GM12878 (cell line): ENCODE measurements around the gene SUMF1. TPM values are rescaled to one million over a fixed set of nuclear protein-coding genes. Genes with fewer than 3 reads are reported as not detected.
A peak's percentile ranks its signal among the peaks of the same experiment; 100 is the strongest.

Experiments used
- CBFB ChIP-seq: IDR thresholded peaks from 2 replicates; pipeline ENCODE4 v1.6.1; 2016; ENCODE audit warnings: antibody characterized with exemption, low read depth
- CEBPB ChIP-seq, 2 experiments: fragments of 150-350 bp in 1 of 2; IDR thresholded peaks; 2 replicates each; pipeline ENCODE4 v1.6.1; 2012 to 2014; ENCODE audit warnings: low read depth in 2 of 2, low read length in 2 of 2, borderline replicate concordance in 1 of 2, inconsistent platforms in 1 of 2
- EED ChIP-seq: sonication (generic); IDR thresholded peaks from 2 replicates; pipeline ENCODE4 v1.6.1; 2016; ENCODE audit warnings: antibody characterized with exemption, low read depth
- EP300 ChIP-seq, 2 experiments: fragments of 150-350 bp in 1 of 2; IDR thresholded peaks; 2 replicates each; pipeline ENCODE4 v1.6.1; 2011 to 2012; ENCODE audit warnings: low read depth in 2 of 2, low read length in 2 of 2, borderline replicate concordance in 1 of 2, improper control_type of control experiment in 1 of 2, inconsistent platforms in 1 of 2; ENCODE audit not compliant: control insufficient read depth in 1 of 2
- FOXK2 ChIP-seq: fragments of 450-650 bp; IDR thresholded peaks from 2 replicates; pipeline ENCODE4 v1.6.1; 2017; ENCODE audit warnings: mild to moderate bottlenecking, moderate library complexity
- IKZF2 ChIP-seq, 2 experiments: fragments of 450-650 bp; IDR thresholded peaks; 2 replicates each; pipeline ENCODE4 v1.6.1; 2017; ENCODE audit warnings: mild to moderate bottlenecking in 2 of 2, moderate library complexity in 2 of 2
- MYB ChIP-seq: fragments of 150-350 bp; IDR thresholded peaks from 2 replicates; pipeline ENCODE4 v1.6.1; 2014; ENCODE audit warnings: mild to moderate bottlenecking, low read depth, low read length, borderline replicate concordance
- PAX8 ChIP-seq: fragments of 450-650 bp; IDR thresholded peaks from 2 replicates; pipeline ENCODE4 v1.6.1; 2017; ENCODE audit warnings: mild to moderate bottlenecking, moderate library complexity
- PML ChIP-seq: IDR thresholded peaks from 2 replicates; pipeline ENCODE4 v1.6.1; 2012; ENCODE audit warnings: low read length, inconsistent platforms
- SMAD1 ChIP-seq: fragments of 450-650 bp; IDR thresholded peaks from 2 replicates; pipeline ENCODE4 v1.6.1; 2018; ENCODE audit warnings: mild to moderate bottlenecking, low read depth; ENCODE audit not compliant: partially characterized antibody
- SMC3 ChIP-seq: IDR thresholded peaks from 2 replicates; pipeline ENCODE4 v1.6.1; 2011; ENCODE audit warnings: low read length, improper control_type of control experiment, borderline replicate concordance
- TCF3 ChIP-seq: IDR thresholded peaks from 2 replicates; pipeline ENCODE4 v1.6.1; 2012; ENCODE audit warnings: low read depth, mild to moderate bottlenecking, low read length, borderline replicate concordance; ENCODE audit not compliant: insufficient read depth
- YY1 ChIP-seq: IDR thresholded peaks from 2 replicates; pipeline ENCODE4 v1.6.1; 2011; ENCODE audit warnings: low read depth, mild to moderate bottlenecking, low read length
- ZNF24 ChIP-seq: fragments of 450-650 bp; IDR thresholded peaks from 2 replicates; pipeline ENCODE4 v1.6.1; 2017; ENCODE audit warnings: antibody characterized with exemption, mild to moderate bottlenecking
- polyA plus RNA-seq, 11 experiments: library from polyadenylated mRNA; depleted of rRNA in 4 of 11; unstranded in 6 of 11; stranded (reverse) in 5 of 11; fragments of >200 nt; fragmentation: Nextera tagmentation in 4 of 11; fragmentation: Illumina TruSeq in 1 of 11; extraction: Ambion mirVana in 4 of 11; extraction: Trizol in 1 of 11; gene quantifications; 1 replicate in 1 of 11; 2 replicates in 10 of 11; pipeline versions ENCODE4 v1.2.1 to v1.2.3, GENCODE V29; 2011 to 2016; ENCODE audit warnings: inconsistent platforms in 2 of 11, missing spikeins in 2 of 11, low read depth in 1 of 11
- total RNA-seq, 4 experiments: library from RNA; depleted of rRNA in 3 of 4; stranded (reverse); fragments of >200 nt in 3 of 4; fragmentation: Illumina TruSeq in 1 of 4; extraction: Trizol in 1 of 4; gene quantifications; 2 replicates each; pipeline versions ENCODE4 v1.2.1 to v1.2.3, GENCODE V29; 2013 to 2021
- TF ChIP-seq, protein P1 (sequence below): fragments of 450-650 bp; formaldehyde crosslinking; IDR thresholded peaks from 2 replicates; pipeline ENCODE4 v1.4.0; 2020; ENCODE audit warnings: mild to moderate bottlenecking, moderate library complexity
- TF ChIP-seq, protein P2 (sequence below): fragments of 450-650 bp; IDR thresholded peaks from 2 replicates; pipeline ENCODE4 v1.6.1; 2016; ENCODE audit warnings: mild to moderate bottlenecking
- TF ChIP-seq, protein P3 (sequence below): fragments of 450-650 bp; IDR thresholded peaks from 2 replicates; pipeline ENCODE4 v1.6.1; 2016; ENCODE audit warnings: mild to moderate bottlenecking
- TF ChIP-seq, protein P4 (sequence below): fragments of 450-650 bp; IDR thresholded peaks from 2 replicates; pipeline ENCODE4 v1.6.1; 2018; ENCODE audit warnings: mild to moderate bottlenecking, low read depth, moderate library complexity; ENCODE audit not compliant: partially characterized antibody
- TF ChIP-seq, protein P5 (sequence below): fragments of 450-650 bp; IDR thresholded peaks from 2 replicates; pipeline ENCODE4 v1.6.1; 2017; ENCODE audit warnings: antibody characterized with exemption, mild to moderate bottlenecking, moderate library complexity

SUMF1 gene
- total and polyA plus RNA-seq, 10 of the 15 experiments (the other 5 are each of a cell fraction or from before 2014, with no cell fraction given): 3.2 to 14.3 (median 8.5) TPM

DNA sequence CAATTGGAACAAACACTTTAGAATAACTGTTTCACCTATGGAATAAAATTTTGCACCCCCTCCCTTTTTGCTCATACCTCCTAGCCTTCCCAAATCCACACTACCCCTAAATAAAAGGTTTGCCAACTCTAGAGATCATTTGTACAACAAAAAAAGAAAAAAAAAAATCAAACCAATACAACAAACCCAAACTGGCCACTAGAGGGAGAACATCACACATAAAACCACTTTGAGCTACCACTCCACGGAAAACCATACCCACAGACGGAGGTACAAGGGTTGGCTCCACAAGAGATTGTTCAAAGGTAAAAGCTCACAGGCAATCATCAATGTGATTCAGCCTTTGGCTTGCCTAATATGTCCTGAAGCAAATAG lies 116.3 kb downstream of the SUMF1 start (continued):
- TF ChIP-seq, protein P1, sequence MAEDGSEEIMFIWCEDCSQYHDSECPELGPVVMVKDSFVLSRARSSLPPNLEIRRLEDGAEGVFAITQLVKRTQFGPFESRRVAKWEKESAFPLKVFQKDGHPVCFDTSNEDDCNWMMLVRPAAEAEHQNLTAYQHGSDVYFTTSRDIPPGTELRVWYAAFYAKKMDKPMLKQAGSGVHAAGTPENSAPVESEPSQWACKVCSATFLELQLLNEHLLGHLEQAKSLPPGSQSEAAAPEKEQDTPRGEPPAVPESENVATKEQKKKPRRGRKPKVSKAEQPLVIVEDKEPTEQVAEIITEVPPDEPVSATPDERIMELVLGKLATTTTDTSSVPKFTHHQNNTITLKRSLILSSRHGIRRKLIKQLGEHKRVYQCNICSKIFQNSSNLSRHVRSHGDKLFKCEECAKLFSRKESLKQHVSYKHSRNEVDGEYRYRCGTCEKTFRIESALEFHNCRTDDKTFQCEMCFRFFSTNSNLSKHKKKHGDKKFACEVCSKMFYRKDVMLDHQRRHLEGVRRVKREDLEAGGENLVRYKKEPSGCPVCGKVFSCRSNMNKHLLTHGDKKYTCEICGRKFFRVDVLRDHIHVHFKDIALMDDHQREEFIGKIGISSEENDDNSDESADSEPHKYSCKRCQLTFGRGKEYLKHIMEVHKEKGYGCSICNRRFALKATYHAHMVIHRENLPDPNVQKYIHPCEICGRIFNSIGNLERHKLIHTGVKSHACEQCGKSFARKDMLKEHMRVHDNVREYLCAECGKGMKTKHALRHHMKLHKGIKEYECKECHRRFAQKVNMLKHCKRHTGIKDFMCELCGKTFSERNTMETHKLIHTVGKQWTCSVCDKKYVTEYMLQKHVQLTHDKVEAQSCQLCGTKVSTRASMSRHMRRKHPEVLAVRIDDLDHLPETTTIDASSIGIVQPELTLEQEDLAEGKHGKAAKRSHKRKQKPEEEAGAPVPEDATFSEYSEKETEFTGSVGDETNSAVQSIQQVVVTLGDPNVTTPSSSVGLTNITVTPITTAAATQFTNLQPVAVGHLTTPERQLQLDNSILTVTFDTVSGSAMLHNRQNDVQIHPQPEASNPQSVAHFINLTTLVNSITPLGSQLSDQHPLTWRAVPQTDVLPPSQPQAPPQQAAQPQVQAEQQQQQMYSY: no peak
- 0 out of 2 replicates have a peak, but pooled peaks have one; percentile 51 for TF ChIP-seq YY1
- no peak for TF ChIP-seq IKZF2 (IDR thresholded peaks at IDR 0.05)
- TF ChIP-seq FOXK2: no peak
- TF ChIP-seq, protein P2, sequence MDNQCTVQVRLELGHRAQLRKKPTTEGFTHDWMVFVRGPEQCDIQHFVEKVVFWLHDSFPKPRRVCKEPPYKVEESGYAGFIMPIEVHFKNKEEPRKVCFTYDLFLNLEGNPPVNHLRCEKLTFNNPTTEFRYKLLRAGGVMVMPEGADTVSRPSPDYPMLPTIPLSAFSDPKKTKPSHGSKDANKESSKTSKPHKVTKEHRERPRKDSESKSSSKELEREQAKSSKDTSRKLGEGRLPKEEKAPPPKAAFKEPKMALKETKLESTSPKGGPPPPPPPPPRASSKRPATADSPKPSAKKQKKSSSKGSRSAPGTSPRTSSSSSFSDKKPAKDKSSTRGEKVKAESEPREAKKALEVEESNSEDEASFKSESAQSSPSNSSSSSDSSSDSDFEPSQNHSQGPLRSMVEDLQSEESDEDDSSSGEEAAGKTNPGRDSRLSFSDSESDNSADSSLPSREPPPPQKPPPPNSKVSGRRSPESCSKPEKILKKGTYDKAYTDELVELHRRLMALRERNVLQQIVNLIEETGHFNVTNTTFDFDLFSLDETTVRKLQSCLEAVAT: no peak
- no peak for TF ChIP-seq CEBPB (IDR thresholded peaks at IDR 0.05; ENCODE audit: borderline replicate concordance in 1 of 2, low read depth in 2 of 2, low read length in 2 of 2)
- no peak for TF ChIP-seq TCF3
- peak; percentile 84 for TF ChIP-seq SMC3
- no peak for TF ChIP-seq ZNF24
- TF ChIP-seq, protein P3, sequence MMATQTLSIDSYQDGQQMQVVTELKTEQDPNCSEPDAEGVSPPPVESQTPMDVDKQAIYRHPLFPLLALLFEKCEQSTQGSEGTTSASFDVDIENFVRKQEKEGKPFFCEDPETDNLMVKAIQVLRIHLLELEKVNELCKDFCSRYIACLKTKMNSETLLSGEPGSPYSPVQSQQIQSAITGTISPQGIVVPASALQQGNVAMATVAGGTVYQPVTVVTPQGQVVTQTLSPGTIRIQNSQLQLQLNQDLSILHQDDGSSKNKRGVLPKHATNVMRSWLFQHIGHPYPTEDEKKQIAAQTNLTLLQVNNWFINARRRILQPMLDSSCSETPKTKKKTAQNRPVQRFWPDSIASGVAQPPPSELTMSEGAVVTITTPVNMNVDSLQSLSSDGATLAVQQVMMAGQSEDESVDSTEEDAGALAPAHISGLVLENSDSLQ: no peak
- TF ChIP-seq, protein P4, sequence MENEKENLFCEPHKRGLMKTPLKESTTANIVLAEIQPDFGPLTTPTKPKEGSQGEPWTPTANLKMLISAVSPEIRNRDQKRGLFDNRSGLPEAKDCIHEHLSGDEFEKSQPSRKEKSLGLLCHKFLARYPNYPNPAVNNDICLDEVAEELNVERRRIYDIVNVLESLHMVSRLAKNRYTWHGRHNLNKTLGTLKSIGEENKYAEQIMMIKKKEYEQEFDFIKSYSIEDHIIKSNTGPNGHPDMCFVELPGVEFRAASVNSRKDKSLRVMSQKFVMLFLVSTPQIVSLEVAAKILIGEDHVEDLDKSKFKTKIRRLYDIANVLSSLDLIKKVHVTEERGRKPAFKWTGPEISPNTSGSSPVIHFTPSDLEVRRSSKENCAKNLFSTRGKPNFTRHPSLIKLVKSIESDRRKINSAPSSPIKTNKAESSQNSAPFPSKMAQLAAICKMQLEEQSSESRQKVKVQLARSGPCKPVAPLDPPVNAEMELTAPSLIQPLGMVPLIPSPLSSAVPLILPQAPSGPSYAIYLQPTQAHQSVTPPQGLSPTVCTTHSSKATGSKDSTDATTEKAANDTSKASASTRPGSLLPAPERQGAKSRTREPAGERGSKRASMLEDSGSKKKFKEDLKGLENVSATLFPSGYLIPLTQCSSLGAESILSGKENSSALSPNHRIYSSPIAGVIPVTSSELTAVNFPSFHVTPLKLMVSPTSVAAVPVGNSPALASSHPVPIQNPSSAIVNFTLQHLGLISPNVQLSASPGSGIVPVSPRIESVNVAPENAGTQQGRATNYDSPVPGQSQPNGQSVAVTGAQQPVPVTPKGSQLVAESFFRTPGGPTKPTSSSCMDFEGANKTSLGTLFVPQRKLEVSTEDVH: no peak
- no peak for TF ChIP-seq EP300 (IDR thresholded peaks at IDR 0.05; ENCODE audit: borderline replicate concordance in 1 of 2, control insufficient read depth in 1 of 2, low read depth in 2 of 2, low read length in 2 of 2)
- no peak for TF ChIP-seq SMAD1
- no peak for TF ChIP-seq PML
- TF ChIP-seq, protein P5, sequence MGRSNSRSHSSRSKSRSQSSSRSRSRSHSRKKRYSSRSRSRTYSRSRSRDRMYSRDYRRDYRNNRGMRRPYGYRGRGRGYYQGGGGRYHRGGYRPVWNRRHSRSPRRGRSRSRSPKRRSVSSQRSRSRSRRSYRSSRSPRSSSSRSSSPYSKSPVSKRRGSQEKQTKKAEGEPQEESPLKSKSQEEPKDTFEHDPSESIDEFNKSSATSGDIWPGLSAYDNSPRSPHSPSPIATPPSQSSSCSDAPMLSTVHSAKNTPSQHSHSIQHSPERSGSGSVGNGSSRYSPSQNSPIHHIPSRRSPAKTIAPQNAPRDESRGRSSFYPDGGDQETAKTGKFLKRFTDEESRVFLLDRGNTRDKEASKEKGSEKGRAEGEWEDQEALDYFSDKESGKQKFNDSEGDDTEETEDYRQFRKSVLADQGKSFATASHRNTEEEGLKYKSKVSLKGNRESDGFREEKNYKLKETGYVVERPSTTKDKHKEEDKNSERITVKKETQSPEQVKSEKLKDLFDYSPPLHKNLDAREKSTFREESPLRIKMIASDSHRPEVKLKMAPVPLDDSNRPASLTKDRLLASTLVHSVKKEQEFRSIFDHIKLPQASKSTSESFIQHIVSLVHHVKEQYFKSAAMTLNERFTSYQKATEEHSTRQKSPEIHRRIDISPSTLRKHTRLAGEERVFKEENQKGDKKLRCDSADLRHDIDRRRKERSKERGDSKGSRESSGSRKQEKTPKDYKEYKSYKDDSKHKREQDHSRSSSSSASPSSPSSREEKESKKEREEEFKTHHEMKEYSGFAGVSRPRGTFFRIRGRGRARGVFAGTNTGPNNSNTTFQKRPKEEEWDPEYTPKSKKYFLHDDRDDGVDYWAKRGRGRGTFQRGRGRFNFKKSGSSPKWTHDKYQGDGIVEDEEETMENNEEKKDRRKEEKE: no peak
- peak; percentile 17; the same call in 1 of the 2 replicates for TF ChIP-seq CBFB
- no peak for TF ChIP-seq PAX8
- TF ChIP-seq EED: no peak
- no peak for TF ChIP-seq MYB
